ENCODE results near the gene SEC22A.

GRCh38 chr3:123311201-123311600 is 109.5 kb downstream of the SEC22A start:
- TF ChIP-seq MAX (IDR thresholded peaks at IDR 0.05; ENCODE audit: low read depth) (no peak), TAF1 (IDR thresholded peaks at IDR 0.05; ENCODE audit: borderline replicate concordance, low read depth, low read length) (no peak), CTCF (IDR thresholded peaks at IDR 0.05) (no peak), POLR2AphosphoS5 (IDR thresholded peaks at IDR 0.05; ENCODE audit: low read depth, low read length) (no peak), EZH2phosphoT487 (IDR thresholded peaks at IDR 0.05; ENCODE audit: borderline replicate concordance, low read depth) (no peak), ELF1 (IDR thresholded peaks at IDR 0.05) (no peak), REST (IDR thresholded peaks at IDR 0.05; ENCODE audit: low read depth, low read length) (no peak), RCOR1 (IDR thresholded peaks at IDR 0.05; ENCODE audit: low read length) (no peak), CHD2 (IDR thresholded peaks at IDR 0.05; ENCODE audit: low read length, partially characterized antibody) (no peak), GATA2 (CRISPR knock-in tag; IDR thresholded peaks at IDR 0.05) (no peak), PBX3 (IDR thresholded peaks at IDR 0.05) (no peak), SMC3 (IDR thresholded peaks at IDR 0.05; ENCODE audit: low read depth, low read length) (no peak), SIN3A (IDR thresholded peaks at IDR 0.05; ENCODE audit: borderline replicate concordance, low read depth, low read length) (no peak), EP300 (IDR thresholded peaks at IDR 0.05; ENCODE audit: borderline replicate concordance in 1 of 2, low read depth in 1 of 2, low read length in 1 of 2) (no peak)

Data from SK-N-SH (cell line).